HepG2 (cell line): ENCODE data around the gene TMC2. TPM values are rescaled to one million over a fixed set of nuclear protein-coding genes. Genes with fewer than 3 reads are reported as not detected.
A peak's percentile ranks its signal among the peaks of the same experiment; 100 is the strongest.

Experiments used
- FOXA3 ChIP-seq: IDR thresholded peaks from 2 replicates; pipeline ENCODE4 v1.6.1; 2016; ENCODE audit warnings: missing genetic modification reagents, missing compliant biosample characterization
- MXD4 ChIP-seq: IDR thresholded peaks from 2 replicates; pipeline ENCODE4 v1.6.1; 2016; ENCODE audit warnings: mild to moderate bottlenecking, missing biosample characterization, missing genetic modification reagents
- NRL ChIP-seq: sonication (generic); formaldehyde crosslinking; IDR thresholded peaks from 2 replicates; pipeline ENCODE4 v1.5.0; 2020; ENCODE audit warnings: missing genetic modification reagents, mild to moderate bottlenecking, moderate library complexity, borderline replicate concordance
- PAF1 ChIP-seq: IDR thresholded peaks from 2 replicates; pipeline ENCODE4 v1.6.1; 2016; ENCODE audit warnings: missing genetic modification reagents, missing compliant biosample characterization
- POLR2A ChIP-seq, 2 experiments: IDR thresholded peaks; 2 replicates each; pipeline ENCODE4 v1.6.1; 2011; ENCODE audit warnings: low read depth in 2 of 2, low read length in 2 of 2, mild to moderate bottlenecking in 1 of 2, moderate library complexity in 1 of 2; ENCODE audit not compliant: insufficient read depth in 1 of 2
- SMAD1 ChIP-seq: sonication (generic); formaldehyde crosslinking; IDR thresholded peaks from 2 replicates; pipeline ENCODE4 v1.4.0; 2020; ENCODE audit warnings: missing genetic modification reagents, low read depth, mild to moderate bottlenecking, borderline replicate concordance
- SMARCC2 ChIP-seq: fragments of 450-650 bp; IDR thresholded peaks from 2 replicates; pipeline ENCODE4 v1.6.1; 2017; ENCODE audit warnings: antibody characterized with exemption, mild to moderate bottlenecking
- SOX13 ChIP-seq, 3 experiments: fragments of 450-650 bp in 1 of 3; sonication (generic) in 1 of 3; formaldehyde crosslinking in 1 of 3; IDR thresholded peaks in 2 of 3; conservative IDR thresholded peaks in 1 of 3; 2 replicates each; pipeline versions ENCODE4 v1.5.0 to v1.6.1; 2016 to 2020; ENCODE audit warnings: antibody characterized with exemption in 1 of 3, mild to moderate bottlenecking in 1 of 3, missing compliant biosample characterization in 1 of 3, missing genetic modification reagents in 1 of 3, moderate library complexity in 1 of 3
- TARDBP ChIP-seq: sonication (generic); formaldehyde crosslinking; IDR thresholded peaks from 2 replicates; pipeline ENCODE4 v1.8.0; 2022; ENCODE audit warnings: mild to moderate bottlenecking, missing genetic modification reagents
- U2AF2 ChIP-seq: fragments of 200-400 bp; formaldehyde crosslinking; IDR thresholded peaks from 2 replicates; pipeline ENCODE4 v1.6.1; 2017; ENCODE audit warnings: low read depth, mild to moderate bottlenecking, low read length
- ZBTB7A ChIP-seq: sonication (generic); formaldehyde crosslinking; IDR thresholded peaks from 2 replicates; pipeline ENCODE4 v1.8.0; 2022; ENCODE audit warnings: mild to moderate bottlenecking, missing genetic modification reagents
- ZNF264 ChIP-seq: sonication (generic); formaldehyde crosslinking; IDR thresholded peaks from 2 replicates; pipeline ENCODE4 v1.4.0; 2020; ENCODE audit warnings: missing genetic modification reagents
- ZNF501 ChIP-seq: sonication (generic); formaldehyde crosslinking; IDR thresholded peaks from 2 replicates; pipeline ENCODE4 v1.5.1; 2020; ENCODE audit warnings: mild to moderate bottlenecking, moderate library complexity, missing genetic modification reagents
- ZNF629 ChIP-seq: sonication (generic); formaldehyde crosslinking; conservative IDR thresholded peaks from 2 replicates; pipeline ENCODE4 v1.5.0; 2020; ENCODE audit warnings: missing genetic modification reagents
- ZNF720 ChIP-seq: sonication (generic); formaldehyde crosslinking; IDR thresholded peaks from 2 replicates; pipeline ENCODE4 v1.4.0; 2020; ENCODE audit warnings: missing genetic modification reagents
- ZNF746 ChIP-seq: sonication (generic); formaldehyde crosslinking; IDR thresholded peaks from 2 replicates; pipeline ENCODE4 v1.8.0; 2022; ENCODE audit warnings: mild to moderate bottlenecking, missing genetic modification reagents
- ZNF780A ChIP-seq: sonication (generic); formaldehyde crosslinking; IDR thresholded peaks from 2 replicates; pipeline ENCODE4 v1.8.0; 2022; ENCODE audit warnings: mild to moderate bottlenecking, missing genetic modification reagents, moderate library complexity
- ZNF816 ChIP-seq: sonication (generic); formaldehyde crosslinking; IDR thresholded peaks from 2 replicates; pipeline ENCODE4 v1.8.0; 2022; ENCODE audit warnings: missing genetic modification reagents, mild to moderate bottlenecking, borderline replicate concordance
- polyA plus RNA-seq, 8 experiments: library from polyadenylated mRNA; depleted of rRNA in 3 of 8; stranded (reverse) in 7 of 8; unstranded in 1 of 8; fragments of >200 nt; fragmentation: Illumina TruSeq in 4 of 8; extraction: Trizol in 4 of 8; gene quantifications; 2 replicates each; pipeline versions ENCODE4 v1.2.1 to v1.2.3, GENCODE V29; 2011 to 2016; ENCODE audit warnings: low read depth in 4 of 8, missing spikeins in 1 of 8, mixed read lengths in 1 of 8; ENCODE audit not compliant: insufficient read depth in 1 of 8
- total RNA-seq, 5 experiments: library from RNA; depleted of rRNA; stranded (reverse); fragments of >200 nt; fragmentation: Illumina TruSeq; extraction: Trizol; gene quantifications; 2 replicates each; pipeline ENCODE4 v1.2.3, GENCODE V29; 2016; ENCODE audit warnings: low read depth in 1 of 5
- TF ChIP-seq, protein P1 (sequence below): sonication (generic); formaldehyde crosslinking; IDR thresholded peaks from 2 replicates; pipeline ENCODE4 v1.8.1; 2022; ENCODE audit warnings: low read depth, mild to moderate bottlenecking, missing genetic modification reagents
- TF ChIP-seq, protein P2 (sequence below): sonication (generic); formaldehyde crosslinking; IDR thresholded peaks from 2 replicates; pipeline ENCODE4 v1.8.1; 2022; ENCODE audit warnings: mild to moderate bottlenecking, missing genetic modification reagents
- TF ChIP-seq, protein P3 (sequence below): sonication (generic); formaldehyde crosslinking; IDR thresholded peaks from 2 replicates; pipeline ENCODE4 v1.8.1; 2023; ENCODE audit warnings: mild to moderate bottlenecking, missing genetic modification reagents, borderline replicate concordance
- TF ChIP-seq, protein P4 (sequence below): sonication (generic); formaldehyde crosslinking; IDR thresholded peaks from 2 replicates; pipeline ENCODE4 v1.4.0; 2020; ENCODE audit warnings: low read depth, missing genetic modification reagents
- TF ChIP-seq, protein P5 (sequence below): IDR thresholded peaks from 2 replicates; pipeline ENCODE4 v1.6.1; 2016; ENCODE audit warnings: missing compliant biosample characterization, missing genetic modification reagents, borderline replicate concordance

The TMC2 gene
- total and polyA plus RNA-seq, 2 of the 13 experiments (the other 11 are each of a cell fraction or from before 2014, with no cell fraction given): not detected

DNA sequence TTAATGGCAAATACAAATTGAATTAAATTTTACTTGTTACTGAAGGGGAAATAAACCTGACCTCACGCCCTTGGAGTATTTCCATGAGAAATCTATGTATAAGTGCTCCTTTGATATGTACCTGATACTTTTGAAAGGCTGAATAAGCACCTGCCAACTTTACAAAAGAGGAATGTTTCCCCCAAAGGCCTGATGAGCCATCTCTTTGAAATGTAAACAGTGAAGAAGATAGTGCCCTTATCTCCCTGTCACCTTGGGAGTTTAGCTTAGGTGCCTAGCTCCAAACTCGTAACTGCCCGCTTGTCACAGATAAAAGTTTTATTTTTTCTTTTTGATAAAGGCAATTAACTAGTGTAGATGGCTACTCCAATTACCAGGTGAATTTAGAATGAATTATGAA lies 26.6 kb upstream of the TMC2 start (continued):
- 0 out of 2 replicates have a peak, but pooled peaks have one; percentile 17 for TF ChIP-seq SMARCC2
- TF ChIP-seq NRL (CRISPR knock-in tag): no peak
- TF ChIP-seq, protein P1, sequence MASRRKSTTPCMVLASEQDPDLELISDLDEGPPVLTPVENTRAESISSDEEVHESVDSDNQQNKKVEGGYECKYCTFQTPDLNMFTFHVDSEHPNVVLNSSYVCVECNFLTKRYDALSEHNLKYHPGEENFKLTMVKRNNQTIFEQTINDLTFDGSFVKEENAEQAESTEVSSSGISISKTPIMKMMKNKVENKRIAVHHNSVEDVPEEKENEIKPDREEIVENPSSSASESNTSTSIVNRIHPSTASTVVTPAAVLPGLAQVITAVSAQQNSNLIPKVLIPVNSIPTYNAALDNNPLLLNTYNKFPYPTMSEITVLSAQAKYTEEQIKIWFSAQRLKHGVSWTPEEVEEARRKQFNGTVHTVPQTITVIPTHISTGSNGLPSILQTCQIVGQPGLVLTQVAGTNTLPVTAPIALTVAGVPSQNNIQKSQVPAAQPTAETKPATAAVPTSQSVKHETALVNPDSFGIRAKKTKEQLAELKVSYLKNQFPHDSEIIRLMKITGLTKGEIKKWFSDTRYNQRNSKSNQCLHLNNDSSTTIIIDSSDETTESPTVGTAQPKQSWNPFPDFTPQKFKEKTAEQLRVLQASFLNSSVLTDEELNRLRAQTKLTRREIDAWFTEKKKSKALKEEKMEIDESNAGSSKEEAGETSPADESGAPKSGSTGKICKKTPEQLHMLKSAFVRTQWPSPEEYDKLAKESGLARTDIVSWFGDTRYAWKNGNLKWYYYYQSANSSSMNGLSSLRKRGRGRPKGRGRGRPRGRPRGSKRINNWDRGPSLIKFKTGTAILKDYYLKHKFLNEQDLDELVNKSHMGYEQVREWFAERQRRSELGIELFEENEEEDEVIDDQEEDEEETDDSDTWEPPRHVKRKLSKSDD (CRISPR knock-in tag): no peak
- TF ChIP-seq ZNF746 (CRISPR knock-in tag): no peak
- TF ChIP-seq FOXA3 (CRISPR knock-in tag): peak; percentile 77
- TF ChIP-seq MXD4 (CRISPR knock-in tag): no peak
- no peak for TF ChIP-seq ZBTB7A
- TF ChIP-seq, protein P2, sequence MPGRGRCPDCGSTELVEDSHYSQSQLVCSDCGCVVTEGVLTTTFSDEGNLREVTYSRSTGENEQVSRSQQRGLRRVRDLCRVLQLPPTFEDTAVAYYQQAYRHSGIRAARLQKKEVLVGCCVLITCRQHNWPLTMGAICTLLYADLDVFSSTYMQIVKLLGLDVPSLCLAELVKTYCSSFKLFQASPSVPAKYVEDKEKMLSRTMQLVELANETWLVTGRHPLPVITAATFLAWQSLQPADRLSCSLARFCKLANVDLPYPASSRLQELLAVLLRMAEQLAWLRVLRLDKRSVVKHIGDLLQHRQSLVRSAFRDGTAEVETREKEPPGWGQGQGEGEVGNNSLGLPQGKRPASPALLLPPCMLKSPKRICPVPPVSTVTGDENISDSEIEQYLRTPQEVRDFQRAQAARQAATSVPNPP (CRISPR knock-in tag): no peak
- TF ChIP-seq, protein P3, sequence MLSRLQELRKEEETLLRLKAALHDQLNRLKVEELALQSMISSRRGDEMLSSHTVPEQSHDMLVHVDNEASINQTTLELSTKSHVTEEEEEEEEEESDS (CRISPR knock-in tag): no peak
- TF ChIP-seq POLR2A (IDR thresholded peaks at IDR 0.05; ENCODE audit: insufficient read depth in 1 of 2, low read depth in 2 of 2, low read length in 2 of 2): no peak
- peak; percentile 45; the same call in 1 of the 2 replicates for TF ChIP-seq ZNF264
- no peak for TF ChIP-seq ZNF720 (CRISPR knock-in tag)
- TF ChIP-seq, protein P4, sequence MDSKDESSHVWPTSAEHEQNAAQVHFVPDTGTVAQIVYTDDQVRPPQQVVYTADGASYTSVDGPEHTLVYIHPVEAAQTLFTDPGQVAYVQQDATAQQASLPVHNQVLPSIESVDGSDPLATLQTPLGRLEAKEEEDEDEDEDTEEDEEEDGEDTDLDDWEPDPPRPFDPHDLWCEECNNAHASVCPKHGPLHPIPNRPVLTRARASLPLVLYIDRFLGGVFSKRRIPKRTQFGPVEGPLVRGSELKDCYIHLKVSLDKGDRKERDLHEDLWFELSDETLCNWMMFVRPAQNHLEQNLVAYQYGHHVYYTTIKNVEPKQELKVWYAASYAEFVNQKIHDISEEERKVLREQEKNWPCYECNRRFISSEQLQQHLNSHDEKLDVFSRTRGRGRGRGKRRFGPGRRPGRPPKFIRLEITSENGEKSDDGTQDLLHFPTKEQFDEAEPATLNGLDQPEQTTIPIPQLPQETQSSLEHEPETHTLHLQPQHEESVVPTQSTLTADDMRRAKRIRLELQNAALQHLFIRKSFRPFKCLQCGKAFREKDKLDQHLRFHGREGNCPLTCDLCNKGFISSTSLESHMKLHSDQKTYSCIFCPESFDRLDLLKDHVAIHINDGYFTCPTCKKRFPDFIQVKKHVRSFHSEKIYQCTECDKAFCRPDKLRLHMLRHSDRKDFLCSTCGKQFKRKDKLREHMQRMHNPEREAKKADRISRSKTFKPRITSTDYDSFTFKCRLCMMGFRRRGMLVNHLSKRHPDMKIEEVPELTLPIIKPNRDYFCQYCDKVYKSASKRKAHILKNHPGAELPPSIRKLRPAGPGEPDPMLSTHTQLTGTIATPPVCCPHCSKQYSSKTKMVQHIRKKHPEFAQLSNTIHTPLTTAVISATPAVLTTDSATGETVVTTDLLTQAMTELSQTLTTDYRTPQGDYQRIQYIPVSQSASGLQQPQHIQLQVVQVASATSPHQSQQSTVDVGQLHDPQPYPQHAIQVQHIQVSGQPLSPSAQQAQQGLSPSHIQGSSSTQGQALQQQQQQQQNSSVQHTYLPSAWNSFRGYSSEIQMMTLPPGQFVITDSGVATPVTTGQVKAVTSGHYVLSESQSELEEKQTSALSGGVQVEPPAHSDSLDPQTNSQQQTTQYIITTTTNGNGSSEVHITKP: no peak; the same call in 1 of the 2 replicates
- TF ChIP-seq PAF1 (CRISPR knock-in tag): no peak
- no peak for TF ChIP-seq ZNF780A
- TF ChIP-seq SOX13 (IDR thresholded peaks at IDR 0.05): no peak
- 0 out of 4 replicates have a peak, but pooled peaks of 1 of the 2 experiments have one; percentile 12 for TF ChIP-seq SOX13 (CRISPR knock-in tag; conservative IDR thresholded peaks at IDR 0.05 in 1 of 2, IDR thresholded peaks at IDR 0.05 in 1 of 2)
- no peak for TF ChIP-seq U2AF2
- TF ChIP-seq ZNF629 (CRISPR knock-in tag): no peak
- TF ChIP-seq ZNF501 (CRISPR knock-in tag): no peak
- TF ChIP-seq SMAD1: no peak
- no peak for TF ChIP-seq TARDBP
- TF ChIP-seq, protein P5, sequence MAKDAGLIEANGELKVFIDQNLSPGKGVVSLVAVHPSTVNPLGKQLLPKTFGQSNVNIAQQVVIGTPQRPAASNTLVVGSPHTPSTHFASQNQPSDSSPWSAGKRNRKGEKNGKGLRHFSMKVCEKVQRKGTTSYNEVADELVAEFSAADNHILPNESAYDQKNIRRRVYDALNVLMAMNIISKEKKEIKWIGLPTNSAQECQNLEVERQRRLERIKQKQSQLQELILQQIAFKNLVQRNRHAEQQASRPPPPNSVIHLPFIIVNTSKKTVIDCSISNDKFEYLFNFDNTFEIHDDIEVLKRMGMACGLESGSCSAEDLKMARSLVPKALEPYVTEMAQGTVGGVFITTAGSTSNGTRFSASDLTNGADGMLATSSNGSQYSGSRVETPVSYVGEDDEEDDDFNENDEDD: no peak
- no peak for TF ChIP-seq ZNF816 (CRISPR knock-in tag)
